Caco-2 (cell line): Measurements from ENCODE around the gene XRN2. TPM values are rescaled to one million over a fixed set of nuclear protein-coding genes. Genes with fewer than 3 reads are reported as not detected.

Source experiments
- BruUV-seq: library from RNA; stranded (reverse); fragments of 400-500 nt; replicated peaks from 2 replicates; lab custom pipeline; 2021; lab: Mats Ljungman, UMichigan
- CTCF ChIA-PET: fragments of 300-600 bp; sonication (Branson Sonifier 250); formaldehyde crosslinking; loops from one replicate; lab custom pipeline; 2022; ENCODE audit warnings: antibody characterized with exemption; lab: Charles Lee
- POLR2A ChIA-PET: fragments of 300-600 bp; sonication (Branson Sonifier 250); formaldehyde crosslinking; loops from one replicate; lab custom pipeline; 2022; ENCODE audit warnings: antibody characterized with exemption; lab: Charles Lee
- DNase-seq, 2 experiments: peaks; one replicate each; pipeline versions ENCODE4 v3.0.0 to v3.0.0-alpha.2; 2020 to 2022
- H3K27me3 ChIP-seq: replicated peaks from 2 replicates; pipeline ENCODE4 v1.6.0; 2011; ENCODE audit warnings: low read length; ENCODE audit not compliant: control insufficient read depth, insufficient read depth
- H3K36me3 ChIP-seq: 2 replicates; pipeline ENCODE4 v1.5.1; 2011; ENCODE audit warnings: low read length; ENCODE audit not compliant: control insufficient read depth, insufficient read depth
- H3K4me1 ChIP-seq: fragments of 250-450 bp; sonication (Bioruptor Pico); 2 replicates; pipeline ENCODE4 v1.5.1; 2020; ENCODE audit warnings: mild to moderate bottlenecking
- H3K4me3 ChIP-seq: 2 replicates; pipeline ENCODE4 v1.5.1; 2011; ENCODE audit warnings: low read depth, mild to moderate bottlenecking, control low read depth, low read length
- H3K9me3 ChIP-seq: fragments of 250-450 bp; sonication (Bioruptor Pico); 2 replicates; pipeline ENCODE4 v1.5.1; 2020; ENCODE audit warnings: mild to moderate bottlenecking, moderate library complexity
- H3K27ac Mint-ChIP-seq: one replicate; pipeline ENCODE4 v1.8.0; 2022; ENCODE audit warnings: mixed read lengths; ENCODE audit not compliant: unreplicated experiment
- H3K27me3 Mint-ChIP-seq: one replicate; pipeline ENCODE4 v1.8.0; 2022; ENCODE audit warnings: mixed read lengths; ENCODE audit not compliant: insufficient read depth, unreplicated experiment
- H3K36me3 Mint-ChIP-seq: one replicate; pipeline ENCODE4 v1.8.0; 2022; ENCODE audit warnings: mild to moderate bottlenecking, mixed read lengths; ENCODE audit not compliant: insufficient read depth, unreplicated experiment
- H3K4me1 Mint-ChIP-seq: one replicate; pipeline ENCODE4 v1.8.0; 2022; ENCODE audit warnings: low read depth, mixed read lengths; ENCODE audit not compliant: unreplicated experiment
- H3K4me3 Mint-ChIP-seq: one replicate; pipeline ENCODE4 v1.8.0; 2022; ENCODE audit warnings: mild to moderate bottlenecking, moderate library complexity, mixed read lengths; ENCODE audit not compliant: unreplicated experiment
- H3K9me3 Mint-ChIP-seq: one replicate; pipeline ENCODE4 v1.8.0; 2022; ENCODE audit warnings: mixed read lengths; ENCODE audit not compliant: unreplicated experiment
- intact Hi-C: fragments of 100-400 bp; cut with micrococcal nuclease; formaldehyde crosslinking; loops from one replicate; pipeline ENCODE4 v1.10.0; 2022; ENCODE audit not compliant: unreplicated experiment
- total RNA-seq: library from RNA; stranded (reverse); gene quantifications from 2 replicates; pipeline ENCODE4 v1.2.3, GENCODE V29; 2022
- TF ChIP-seq, protein P1 (sequence below), 2 experiments: fragments of 200-600 bp in 1 of 2; IDR thresholded peaks; 1 replicate in 1 of 2; 2 replicates in 1 of 2; pipeline versions ENCODE4 v1.5.1 to v1.8.0; 2011 to 2022; ENCODE audit warnings: antibody characterized with exemption in 1 of 2, control low read depth in 1 of 2, inconsistent platforms in 1 of 2, low read depth in 1 of 2, low read length in 1 of 2, mild to moderate bottlenecking in 1 of 2, moderate library complexity in 1 of 2; ENCODE audit not compliant: insufficient read depth in 1 of 2, severe bottlenecking in 1 of 2, unreplicated experiment in 1 of 2

The XRN2 gene
- total RNA-seq, 1 experiment from 2014 or later = 86.3 TPM

DNA sequence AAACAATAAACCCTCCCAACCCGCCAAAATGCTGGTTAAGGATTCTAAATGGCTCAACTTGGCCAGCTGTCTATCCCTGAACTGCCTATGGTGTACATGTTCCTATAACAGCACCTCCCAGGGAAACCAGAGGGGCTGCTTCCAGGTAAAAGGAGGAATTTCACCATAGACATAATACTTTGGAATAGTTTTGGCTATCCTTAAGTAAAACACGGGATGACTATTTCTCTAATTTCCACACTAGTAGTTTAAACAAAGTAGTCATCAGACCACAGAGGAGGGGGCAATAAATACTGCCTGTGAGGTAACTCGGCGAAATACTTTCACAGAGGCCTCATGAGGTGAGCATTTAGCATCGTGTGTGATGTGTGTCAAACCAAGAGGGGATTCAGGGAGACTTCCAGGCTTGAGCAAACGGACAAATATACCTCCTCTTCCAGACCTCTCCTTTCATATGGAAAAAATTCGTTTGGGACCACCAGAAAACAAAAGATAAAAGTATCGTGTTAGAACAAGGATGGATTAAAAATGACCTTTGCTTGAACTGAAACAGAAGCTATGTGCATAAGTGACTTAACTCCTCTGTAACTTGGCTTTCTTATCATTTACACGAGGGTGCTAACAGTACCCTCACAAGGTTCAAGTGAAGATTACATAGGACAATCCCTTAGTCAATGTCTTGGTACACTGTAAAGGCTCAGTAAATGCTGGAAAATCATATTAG is 1.0 kb upstream of the XRN2 start:
- peaks cover 19% of the 10 kb centered on the region for H3K36me3 Mint-ChIP-seq
- peaks cover 17% of the 10 kb centered on the region for H3K4me1 Mint-ChIP-seq
- peak overlapping the region; percentile 87 for H3K4me3 Mint-ChIP-seq
- no peaks in the 10 kb centered on the region for H3K9me3 Mint-ChIP-seq
- peak overlapping the region; percentile 98 for H3K27ac Mint-ChIP-seq
- peaks cover 10% of the 10 kb centered on the region; the same call in 1 of the 2 replicates for H3K4me1 ChIP-seq
- peaks cover 6% of the 10 kb centered on the region for H3K27me3 Mint-ChIP-seq
- H3K27me3 ChIP-seq = no peaks in the 10 kb centered on the region
- H3K4me3 ChIP-seq = peak overlapping the region; percentile 87
- ChIA-PET CTCF (no interaction called here), POLR2A (interaction anchor here (0.6 to 0.9 kb wide), 2 partner anchors 78 to 176 kb away, joined by 3 read pairs; partner anchors contain the start of gene KIZ)
- intact Hi-C loops = no loop called here
- no peaks in the 10 kb centered on the region for H3K9me3 ChIP-seq
- no peaks in the 10 kb centered on the region for H3K36me3 ChIP-seq
- no peak for DNase-seq
- no TSS peak for BruUV-seq
- TF ChIP-seq, protein P1, sequence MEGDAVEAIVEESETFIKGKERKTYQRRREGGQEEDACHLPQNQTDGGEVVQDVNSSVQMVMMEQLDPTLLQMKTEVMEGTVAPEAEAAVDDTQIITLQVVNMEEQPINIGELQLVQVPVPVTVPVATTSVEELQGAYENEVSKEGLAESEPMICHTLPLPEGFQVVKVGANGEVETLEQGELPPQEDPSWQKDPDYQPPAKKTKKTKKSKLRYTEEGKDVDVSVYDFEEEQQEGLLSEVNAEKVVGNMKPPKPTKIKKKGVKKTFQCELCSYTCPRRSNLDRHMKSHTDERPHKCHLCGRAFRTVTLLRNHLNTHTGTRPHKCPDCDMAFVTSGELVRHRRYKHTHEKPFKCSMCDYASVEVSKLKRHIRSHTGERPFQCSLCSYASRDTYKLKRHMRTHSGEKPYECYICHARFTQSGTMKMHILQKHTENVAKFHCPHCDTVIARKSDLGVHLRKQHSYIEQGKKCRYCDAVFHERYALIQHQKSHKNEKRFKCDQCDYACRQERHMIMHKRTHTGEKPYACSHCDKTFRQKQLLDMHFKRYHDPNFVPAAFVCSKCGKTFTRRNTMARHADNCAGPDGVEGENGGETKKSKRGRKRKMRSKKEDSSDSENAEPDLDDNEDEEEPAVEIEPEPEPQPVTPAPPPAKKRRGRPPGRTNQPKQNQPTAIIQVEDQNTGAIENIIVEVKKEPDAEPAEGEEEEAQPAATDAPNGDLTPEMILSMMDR (IDR thresholded peaks at IDR 0.05; ENCODE audit: insufficient read depth in 1 of 2, low read depth in 1 of 2, low read length in 1 of 2, severe bottlenecking in 1 of 2, unreplicated experiment in 1 of 2) = no peak

DNA sequence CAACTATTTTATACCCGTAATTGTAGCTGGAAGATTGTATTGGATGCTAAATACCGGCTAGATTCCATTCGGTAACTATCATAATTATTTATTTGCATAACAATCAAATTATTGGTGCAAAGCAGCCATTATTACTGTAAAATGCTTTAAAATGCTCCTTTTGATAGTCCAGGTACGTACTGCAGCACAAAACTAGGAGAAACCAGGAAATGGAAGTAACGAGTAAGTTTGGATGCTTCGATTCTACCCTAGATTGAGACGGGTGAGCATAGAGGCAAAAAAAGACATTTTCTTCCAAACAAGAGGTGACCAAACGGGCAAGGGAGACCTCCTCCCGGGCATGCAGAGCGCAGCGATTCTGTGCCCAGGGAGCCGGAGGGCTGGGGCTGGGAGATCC is 469 bp upstream of the XRN2 start:
- Histone ChIP-seq H3K36me3 (no peaks in the 10 kb centered on the region), H3K9me3 (no peaks in the 10 kb centered on the region), H3K4me3 (peak overlapping the region; percentile 87), H3K27me3 (no peaks in the 10 kb centered on the region), H3K4me1 (peaks cover 10% of the 10 kb centered on the region; the same call in 1 of the 2 replicates)
- BruUV-seq = TSS peak; percentile 84
- Mint-ChIP-seq H3K27ac (peak overlapping the region; percentile 98), H3K27me3 (peaks cover 3% of the 10 kb centered on the region), H3K4me1 (peaks cover 17% of the 10 kb centered on the region), H3K36me3 (peaks cover 19% of the 10 kb centered on the region), H3K4me3 (peak overlapping the region; percentile 87), H3K9me3 (no peaks in the 10 kb centered on the region)
- intact Hi-C loops = no loop called here
- CTCF ChIA-PET = interaction anchor here (0.7 to 1.3 kb wide), 2 partner anchors 50 to 155 kb away, joined by 3 to 6 read pairs; no protein-coding TSS in a partner anchor
- TF ChIP-seq, protein P1 (IDR thresholded peaks at IDR 0.05; ENCODE audit: insufficient read depth in 1 of 2, low read depth in 1 of 2, low read length in 1 of 2, severe bottlenecking in 1 of 2, unreplicated experiment in 1 of 2) = no peak
- POLR2A ChIA-PET = interaction anchor here (0.7 to 1.5 kb wide), 6 partner anchors 10 to 185 kb away, joined by 3 to 16 read pairs (median 4); partner anchors contain the start of gene KIZ
- DNase-seq = no peak

DNA sequence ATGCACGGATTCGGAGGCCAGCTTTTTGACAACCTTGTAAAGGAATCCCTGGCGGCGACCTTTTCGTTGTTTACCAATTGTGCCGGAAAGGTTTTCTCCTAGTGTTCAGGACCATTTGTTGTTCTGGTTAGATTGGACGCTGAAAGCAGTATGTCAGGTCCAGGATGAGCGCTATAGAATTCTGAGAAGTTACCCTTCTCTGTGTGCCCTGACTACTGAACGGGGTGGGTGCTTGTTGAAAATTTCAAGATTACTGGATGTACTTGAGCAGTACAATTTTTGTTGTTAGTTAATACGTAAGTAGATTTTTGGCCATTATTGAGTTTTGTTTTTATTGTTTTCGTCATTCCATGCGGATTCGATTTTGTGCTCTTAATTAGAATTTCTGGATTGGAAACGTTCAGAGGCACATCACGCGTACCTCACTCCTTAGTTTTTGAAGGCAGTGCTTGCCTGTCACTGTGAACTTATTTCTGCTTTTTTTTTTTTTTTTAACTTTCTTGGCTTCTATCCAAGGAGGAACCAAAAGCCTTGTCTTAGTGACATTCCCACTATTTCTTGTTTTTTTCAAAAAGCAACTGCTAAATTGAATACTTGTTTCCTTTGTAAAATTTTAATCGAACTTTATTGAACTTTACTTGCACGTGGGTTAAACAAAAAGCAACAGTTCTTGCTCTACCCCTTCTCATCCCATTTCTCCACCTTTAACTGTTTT is 898 bp downstream of the XRN2 start:
- POLR2A ChIA-PET = interaction anchor here (0.5 to 1.5 kb wide), 3 partner anchors 8 to 49 kb away, joined by 3 to 5 read pairs (median 4); no protein-coding TSS in a partner anchor
- H3K4me1 Mint-ChIP-seq = peaks cover 17% of the 10 kb centered on the region
- CTCF ChIA-PET = interaction anchor here (1.3 kb wide), 1 partner anchor 49 kb away, joined by 6 read pairs; no protein-coding TSS in a partner anchor
- BruUV-seq = TSS peak; percentile 43
- intact Hi-C loops = no loop called here
- no peaks in the 10 kb centered on the region for H3K27me3 Mint-ChIP-seq
- DNase-seq = no peak
- H3K9me3 ChIP-seq = no peaks in the 10 kb centered on the region
- no peaks in the 10 kb centered on the region for H3K9me3 Mint-ChIP-seq
- H3K27me3 ChIP-seq = no peaks in the 10 kb centered on the region
- peaks cover 10% of the 10 kb centered on the region; the same call in 1 of the 2 replicates for H3K4me1 ChIP-seq
- peak overlapping the region; percentile 87 for H3K4me3 ChIP-seq
- H3K36me3 ChIP-seq = 0 out of 2 replicates have a peak, but pooled peaks cover 1% of the 10 kb centered on the region
- H3K4me3 Mint-ChIP-seq = peak overlapping the region; percentile 87
- H3K36me3 Mint-ChIP-seq = peaks cover 24% of the 10 kb centered on the region
- peak overlapping the region; percentile 98 for H3K27ac Mint-ChIP-seq
- TF ChIP-seq, protein P1 (IDR thresholded peaks at IDR 0.05; ENCODE audit: insufficient read depth in 1 of 2, low read depth in 1 of 2, low read length in 1 of 2, severe bottlenecking in 1 of 2, unreplicated experiment in 1 of 2) = no peak
